AG10803 (cell line): ENCODE results near the gene CADM2.

Experiments
- DNase-seq: peaks from one replicate; pipeline ENCODE4 v3.0.0; 2010; ENCODE audit warnings: low read depth
- H3K4me3 ChIP-seq: 2 replicates; pipeline ENCODE4 v1.5.1; 2011; ENCODE audit warnings: mild to moderate bottlenecking, low read length, control low read depth
- TF ChIP-seq, protein P1 (sequence below): conservative IDR thresholded peaks from 2 replicates; pipeline ENCODE4 v1.5.1; 2011; ENCODE audit warnings: mild to moderate bottlenecking, low read length, control low read depth, inconsistent platforms

CADM2 gene

DNA sequence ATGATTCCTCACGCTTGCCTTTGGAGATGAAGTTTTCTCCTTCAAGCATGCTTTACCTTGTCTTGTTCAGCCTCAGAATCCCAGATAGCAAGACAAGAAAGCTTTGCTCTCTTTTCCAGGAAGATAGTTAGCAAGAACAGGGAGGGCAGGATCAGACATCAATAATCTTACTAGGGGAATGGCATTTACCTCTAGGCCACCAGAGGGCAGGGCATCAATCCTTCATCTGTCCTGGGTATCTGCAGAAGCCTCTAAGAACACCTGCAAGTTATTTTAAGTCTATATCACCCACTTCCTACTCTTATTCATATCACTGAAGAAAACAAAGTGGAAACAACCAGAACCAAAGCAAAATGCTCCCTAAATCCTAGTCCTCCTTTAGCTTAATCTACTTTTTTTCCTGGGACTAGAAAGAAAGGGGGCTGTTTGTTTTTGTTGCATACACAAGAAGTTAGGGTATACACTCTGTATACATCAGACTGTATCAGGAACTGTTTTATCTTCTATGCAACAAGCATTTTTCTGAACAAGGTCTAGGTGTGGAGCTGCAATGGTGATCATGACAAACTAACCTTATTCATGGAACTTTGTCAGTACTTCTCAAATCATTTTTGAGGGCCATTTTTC, 862.5 kb downstream of the CADM2 start:
- H3K4me3 ChIP-seq: no peak overlapping the region
- TF ChIP-seq, protein P1, sequence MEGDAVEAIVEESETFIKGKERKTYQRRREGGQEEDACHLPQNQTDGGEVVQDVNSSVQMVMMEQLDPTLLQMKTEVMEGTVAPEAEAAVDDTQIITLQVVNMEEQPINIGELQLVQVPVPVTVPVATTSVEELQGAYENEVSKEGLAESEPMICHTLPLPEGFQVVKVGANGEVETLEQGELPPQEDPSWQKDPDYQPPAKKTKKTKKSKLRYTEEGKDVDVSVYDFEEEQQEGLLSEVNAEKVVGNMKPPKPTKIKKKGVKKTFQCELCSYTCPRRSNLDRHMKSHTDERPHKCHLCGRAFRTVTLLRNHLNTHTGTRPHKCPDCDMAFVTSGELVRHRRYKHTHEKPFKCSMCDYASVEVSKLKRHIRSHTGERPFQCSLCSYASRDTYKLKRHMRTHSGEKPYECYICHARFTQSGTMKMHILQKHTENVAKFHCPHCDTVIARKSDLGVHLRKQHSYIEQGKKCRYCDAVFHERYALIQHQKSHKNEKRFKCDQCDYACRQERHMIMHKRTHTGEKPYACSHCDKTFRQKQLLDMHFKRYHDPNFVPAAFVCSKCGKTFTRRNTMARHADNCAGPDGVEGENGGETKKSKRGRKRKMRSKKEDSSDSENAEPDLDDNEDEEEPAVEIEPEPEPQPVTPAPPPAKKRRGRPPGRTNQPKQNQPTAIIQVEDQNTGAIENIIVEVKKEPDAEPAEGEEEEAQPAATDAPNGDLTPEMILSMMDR: no peak; the same call in 1 of the 2 replicates
- no peak for DNase-seq

- DNase-seq: no peak
- no peak overlapping the region for H3K4me3 ChIP-seq
- TF ChIP-seq, protein P1: no peak
Measured at GRCh38 chr3:85835857-85836440, 877.2 kb downstream of the CADM2 start.

DNA sequence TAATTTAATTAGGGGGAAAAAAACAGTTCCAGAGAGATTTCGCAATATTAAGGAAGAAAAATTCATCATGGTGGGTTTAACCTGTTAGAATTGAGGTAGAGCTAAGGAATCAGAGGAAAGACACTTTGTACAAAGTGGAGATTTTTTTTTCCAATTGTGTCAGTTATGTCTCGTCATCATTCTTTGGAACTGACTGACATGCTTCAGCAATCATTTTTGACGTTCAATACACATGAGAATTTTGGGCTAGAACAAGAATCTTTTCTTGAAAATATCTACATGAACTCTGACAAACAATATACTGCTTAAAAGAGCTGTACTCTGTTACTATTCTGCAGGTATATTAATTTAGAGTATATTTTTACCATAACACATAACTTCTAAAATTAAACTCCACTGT, 878.6 kb downstream of the CADM2 start:
- TF ChIP-seq, protein P1: no peak
- DNase-seq: no peak

DNA sequence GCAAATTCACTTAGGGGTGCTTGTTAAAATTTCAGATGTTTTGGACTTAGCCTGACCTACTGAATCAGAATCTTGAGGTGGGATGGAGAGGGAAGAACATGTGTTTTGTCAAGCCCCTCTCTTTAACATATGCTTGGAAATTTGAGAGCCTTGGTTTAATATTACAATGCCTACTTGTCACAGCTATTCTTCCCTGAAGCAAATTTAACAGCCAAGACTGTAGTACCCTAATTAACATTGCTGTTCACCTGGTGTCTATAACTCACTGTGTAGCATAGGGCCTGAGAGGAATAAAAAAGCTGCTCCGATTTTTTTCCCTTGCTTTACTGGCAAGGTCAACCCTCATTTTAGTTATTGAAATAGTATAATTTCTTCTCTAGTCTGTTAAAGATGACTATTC, 880.1 kb downstream of the CADM2 start:
- H3K4me3 ChIP-seq: no peak overlapping the region
- TF ChIP-seq, protein P1: no peak

More for the DNA sequence above, 878.6 kb downstream of the CADM2 start:
- H3K4me3 ChIP-seq: no peak overlapping the region

DNA sequence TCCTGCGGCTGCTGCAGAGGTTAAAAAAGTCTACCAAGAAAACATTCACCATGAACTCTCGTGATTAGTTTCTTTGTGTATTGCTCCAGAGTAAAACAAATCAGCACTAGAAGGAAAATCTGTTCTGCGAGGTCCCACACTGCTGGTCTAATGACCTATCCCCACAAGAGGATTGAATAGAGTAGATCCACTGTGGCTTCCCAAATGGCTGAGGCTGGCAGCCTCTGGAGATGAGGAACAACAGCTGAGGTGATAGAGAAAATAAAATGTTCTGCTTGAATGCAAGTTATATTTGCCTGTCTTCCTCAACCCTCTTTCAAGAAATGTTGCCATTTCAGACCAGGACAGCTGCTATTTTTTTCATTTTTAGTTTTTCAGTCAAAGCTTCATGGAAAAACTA, 883.3 kb downstream of the CADM2 start:
- TF ChIP-seq, protein P1: no peak
- no peak for DNase-seq
- no peak overlapping the region for H3K4me3 ChIP-seq

More for the DNA sequence above, 880.1 kb downstream of the CADM2 start:
- no peak for DNase-seq

- no peak for DNase-seq
- TF ChIP-seq, protein P1: no peak
- H3K4me3 ChIP-seq: no peak overlapping the region
Measured at GRCh38 chr3:85846940-85847339, 888.2 kb downstream of the CADM2 start.

GRCh38 chr3:85851071-85851470, 892.3 kb downstream of the CADM2 start:
- no peak overlapping the region for H3K4me3 ChIP-seq
- TF ChIP-seq, protein P1: no peak
- DNase-seq: no peak
